HG03039 (cell line): ENCODE measurements around the gene GRIFIN.
A peak's percentile ranks its signal among the peaks of the same experiment; 100 is the strongest.

Experiments used
- ATAC-seq: cut with Tn5 transposase; IDR thresholded peaks from one replicate; pipeline ENCODE4 v1.9.1; 2021; ENCODE audit warnings: mild to moderate bottlenecking, moderate library complexity; ENCODE audit not compliant: unreplicated experiment

Gene GRIFIN

GRCh38 chr7:2476298-2476697 lies at the start of gene GRIFIN:
GRIFIN (minus strand) TSS chr7:2476398; CDS start chr7:2476383, 15 bp downstream.
- ATAC-seq, result no peak

- no peak for ATAC-seq
Observed at GRCh38 chr7:2524808-2525657, 48.8 kb upstream of the GRIFIN start.

- ATAC-seq, result no peak
Observed at GRCh38 chr7:2523941-2524807, 48.0 kb upstream of the GRIFIN start.

GRCh38 chr7:2523461-2523936 lies 47.3 kb upstream of the GRIFIN start:
- ATAC-seq, result no peak

GRCh38 chr7:2522780-2523433 lies 46.7 kb upstream of the GRIFIN start:
- ATAC-seq, result no peak

- no peak for ATAC-seq
Observed at GRCh38 chr7:2521952-2522591, 45.9 kb upstream of the GRIFIN start.

GRCh38 chr7:2521341-2521745 lies 45.1 kb upstream of the GRIFIN start:
- ATAC-seq, result no peak

- ATAC-seq, result no peak
Observed at GRCh38 chr7:2520761-2521290, 44.6 kb upstream of the GRIFIN start.

GRCh38 chr7:2520131-2520760 lies 44.0 kb upstream of the GRIFIN start:
- ATAC-seq, result no peak

- peak; percentile 83 for ATAC-seq
Observed at GRCh38 chr7:2519119-2519930, 43.1 kb upstream of the GRIFIN start, which contains the start of gene LFNG. LFNG (plus strand) TSS chr7:2519774; CDS start chr7:2519862, 88 bp downstream.

- no peak for ATAC-seq
Observed at GRCh38 chr7:2518737-2519118, 42.5 kb upstream of the GRIFIN start.

- no peak for ATAC-seq
Observed at GRCh38 chr7:2517678-2518507, 41.7 kb upstream of the GRIFIN start.

- ATAC-seq, result no peak
Observed at GRCh38 chr7:2517026-2517425, 40.8 kb upstream of the GRIFIN start.

- no peak for ATAC-seq
Observed at GRCh38 chr7:2516194-2516555, 40.0 kb upstream of the GRIFIN start.

GRCh38 chr7:2515424-2516193 lies 39.4 kb upstream of the GRIFIN start:
- no peak for ATAC-seq

- ATAC-seq, result no peak
Observed at GRCh38 chr7:2514473-2515423, 38.5 kb upstream of the GRIFIN start.
